Cardiac muscle cell (in vitro differentiated cells and primary cell): Measurements from ENCODE around the gene ALOX12B. TPM values are rescaled to one million over a fixed set of nuclear protein-coding genes. Genes with fewer than 3 reads are reported as not detected.

Experiments
- DNase-seq, 2 donors: peaks; one replicate each; pipeline versions ENCODE4 v3.0.0 to v3.0.0-alpha.2; 2010 to 2017; ENCODE audit warnings: low read depth in 1 of 2, low spot score in 1 of 2
- H3K27ac ChIP-seq: fragments of 200-600 bp; sonication (generic); 2 replicates; pipeline ENCODE4 v1.5.1; 2016
- H3K27me3 ChIP-seq: fragments of 200-600 bp; sonication (generic); 2 replicates; pipeline ENCODE4 v1.6.0; 2016; ENCODE audit warnings: control low read depth
- H3K36me3 ChIP-seq: fragments of 200-600 bp; sonication (generic); 2 replicates; pipeline ENCODE4 v1.5.1; 2016; ENCODE audit warnings: control low read depth
- H3K4me1 ChIP-seq: fragments of 200-600 bp; sonication (generic); 2 replicates; pipeline ENCODE4 v1.8.1; 2017; ENCODE audit warnings: low read depth, mild to moderate bottlenecking, mixed run types
- H3K4me3 ChIP-seq: fragments of 200-600 bp; sonication (generic); 2 replicates; pipeline ENCODE4 v1.5.1; 2016; ENCODE audit warnings: mild to moderate bottlenecking
- H3K9me3 ChIP-seq: fragments of 200-600 bp; sonication (generic); 2 replicates; pipeline ENCODE4 v1.5.1; 2017; ENCODE audit warnings: low read depth, mild to moderate bottlenecking, control low read depth
- CTCF ChIP-seq: IDR thresholded peaks from 2 replicates; pipeline ENCODE4 v1.5.1; 2012; ENCODE audit warnings: low read depth, mild to moderate bottlenecking, low read length
- polyA plus RNA-seq: library from polyadenylated mRNA; unstranded; fragments of >200 nt; fragmentation: Nextera tagmentation; extraction: Ambion mirVana; gene quantifications from 2 replicates; pipeline ENCODE4 v1.2.1, GENCODE V29; 2016
- total RNA-seq: library from RNA; depleted of rRNA; stranded (reverse); fragments of >200 nt; gene quantifications from 2 replicates; pipeline ENCODE4 v1.2.3, GENCODE V29; 2016

ALOX12B gene
- total and polyA plus RNA-seq, 2 experiments from 2014 or later: 0.42 to 2.3 TPM

DNA sequence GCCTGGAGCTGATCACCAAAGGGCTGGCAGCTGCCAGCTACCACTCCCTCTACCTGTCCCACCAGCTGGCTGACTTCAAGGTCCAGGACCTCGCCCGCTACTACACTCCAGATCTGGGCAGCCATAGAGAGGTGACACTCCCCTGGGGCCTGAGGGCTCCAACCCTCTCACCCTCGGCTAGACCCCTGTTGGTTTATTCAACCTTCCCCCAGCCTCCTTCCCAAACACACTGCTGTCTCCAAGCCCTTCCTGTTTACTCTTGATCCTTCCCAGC is 18.0 kb downstream of the ALOX12B start:
- Histone ChIP-seq H3K9me3 (no peaks in the 10 kb centered on the region), H3K4me3 (no peak overlapping the region), H3K36me3 (no peaks in the 10 kb centered on the region), H3K27me3 (peaks cover 96% of the 10 kb centered on the region), H3K4me1 (no peaks in the 10 kb centered on the region), H3K27ac (no peak overlapping the region)
- no peak for TF ChIP-seq CTCF
- no peak for DNase-seq

DNA sequence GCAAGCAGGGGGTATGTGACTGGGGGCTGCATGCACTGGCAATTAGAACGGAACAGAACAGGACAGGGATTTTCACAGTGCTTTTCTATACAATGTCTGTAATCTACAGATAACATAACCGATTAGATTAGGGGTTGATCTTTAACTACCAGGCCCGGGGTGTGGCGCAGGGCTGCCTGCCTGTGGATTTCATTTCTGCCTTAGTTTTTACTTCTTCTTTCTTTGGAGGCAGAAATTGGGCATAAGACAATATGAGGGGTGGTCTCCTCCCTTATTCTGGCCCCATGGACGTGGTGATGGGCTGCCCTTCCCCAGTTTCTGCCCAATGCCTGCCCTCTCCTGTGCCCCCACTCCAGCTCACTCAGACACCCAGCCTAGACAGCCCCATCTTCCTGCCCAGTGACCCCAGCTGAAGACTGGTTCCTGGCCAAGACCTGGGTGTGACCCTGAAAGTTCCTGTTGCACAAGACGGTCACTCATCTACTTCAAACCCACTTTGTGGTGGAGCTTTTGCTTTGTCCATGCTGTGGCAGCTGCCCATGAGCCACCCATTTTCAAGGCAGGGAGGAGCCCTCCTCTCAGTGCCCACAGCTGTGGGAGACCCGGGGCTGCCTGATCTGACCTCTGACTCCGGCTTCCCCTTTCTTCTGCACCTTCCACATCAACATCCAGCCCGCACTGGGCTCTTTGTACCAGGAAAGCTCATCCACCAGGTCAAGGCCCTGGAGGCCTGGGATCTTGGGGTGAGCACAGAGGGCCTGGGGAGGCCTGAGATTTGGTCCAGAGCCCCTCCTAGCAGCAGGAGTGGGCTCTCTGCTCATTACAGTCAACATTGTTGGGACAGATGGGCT is 18.6 kb downstream of the ALOX12B start:
- peaks cover 96% of the 10 kb centered on the region for H3K27me3 ChIP-seq
- H3K9me3 ChIP-seq: no peaks in the 10 kb centered on the region
- H3K4me3 ChIP-seq: no peak overlapping the region
- no peak overlapping the region for H3K27ac ChIP-seq
- no peak for DNase-seq
- no peaks in the 10 kb centered on the region for H3K36me3 ChIP-seq
- TF ChIP-seq CTCF: no peak
- no peaks in the 10 kb centered on the region for H3K4me1 ChIP-seq

DNA sequence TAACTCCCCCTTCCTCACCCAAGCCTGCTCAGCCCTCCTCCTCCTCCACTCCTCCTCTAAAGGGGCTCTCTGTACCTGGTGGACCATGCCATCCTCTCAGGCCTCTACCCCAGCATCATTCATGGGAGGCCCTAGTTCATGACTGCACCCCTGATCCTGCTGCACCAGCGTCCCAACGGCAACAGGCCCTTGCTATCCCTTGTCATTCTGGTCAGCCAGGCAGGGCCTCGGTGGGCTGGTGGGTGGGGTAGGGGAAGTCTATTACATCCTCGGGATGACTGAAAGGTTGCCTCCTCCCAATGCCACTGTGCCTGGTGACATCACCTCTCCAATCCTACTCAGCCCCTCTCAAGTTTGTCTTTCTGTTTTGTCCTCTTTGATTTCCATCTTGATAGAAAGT is 19.7 kb downstream of the ALOX12B start:
- H3K36me3 ChIP-seq: no peaks in the 10 kb centered on the region
- H3K27ac ChIP-seq: no peak overlapping the region
- DNase-seq: no peak
- H3K4me3 ChIP-seq: no peak overlapping the region
- peaks cover 96% of the 10 kb centered on the region for H3K27me3 ChIP-seq
- no peaks in the 10 kb centered on the region for H3K9me3 ChIP-seq
- no peaks in the 10 kb centered on the region for H3K4me1 ChIP-seq
- no peak for TF ChIP-seq CTCF

DNA sequence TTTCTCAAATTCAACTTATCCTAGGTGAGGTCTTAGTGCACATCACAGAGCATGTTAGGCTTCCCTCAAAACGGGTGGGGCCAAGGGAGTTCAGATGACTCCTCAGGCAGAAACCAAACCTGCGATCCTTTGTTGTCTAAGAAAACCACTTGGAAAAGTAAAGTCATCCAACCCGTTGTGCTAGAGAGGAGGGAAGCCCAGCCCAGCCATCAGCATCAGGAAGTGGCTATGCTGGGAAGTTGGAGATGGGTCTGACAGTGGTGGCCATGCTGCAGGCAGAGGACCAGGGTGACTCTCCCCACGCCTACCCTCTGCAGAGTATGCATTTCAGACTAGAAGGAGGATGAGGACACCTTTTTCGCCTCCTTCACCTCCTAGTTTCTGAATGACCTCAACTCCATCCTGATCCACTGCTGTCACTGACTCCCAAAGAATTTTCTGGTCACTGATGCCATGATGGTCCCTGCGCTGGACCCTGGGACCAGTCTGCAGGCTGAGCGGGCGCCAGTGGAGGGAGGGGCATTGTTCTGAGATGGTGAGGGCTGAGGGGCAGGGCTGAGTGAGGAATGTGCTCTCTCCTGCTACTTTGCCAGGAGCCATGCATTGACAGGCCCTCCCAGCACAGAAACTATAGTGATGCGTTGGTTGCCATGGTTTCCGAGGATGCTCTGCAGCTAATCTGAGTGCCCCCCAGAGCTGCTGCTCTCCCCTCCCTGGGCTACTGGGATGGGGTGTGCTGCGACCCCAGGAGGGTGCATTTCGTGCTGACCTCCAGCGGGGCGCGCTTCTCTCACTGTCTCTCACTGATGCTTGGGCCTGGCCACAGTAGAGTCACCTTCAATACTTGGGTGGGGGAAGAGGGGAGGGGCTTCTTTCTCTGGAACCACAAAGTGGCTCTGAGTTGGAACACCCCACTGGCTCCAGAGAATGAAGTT is 20.4 kb downstream of the ALOX12B start:
- no peaks in the 10 kb centered on the region for H3K36me3 ChIP-seq
- H3K4me3 ChIP-seq: no peak overlapping the region
- DNase-seq: no peak
- peaks cover 96% of the 10 kb centered on the region for H3K27me3 ChIP-seq
- no peak for TF ChIP-seq CTCF
- no peaks in the 10 kb centered on the region for H3K9me3 ChIP-seq
- no peaks in the 10 kb centered on the region for H3K4me1 ChIP-seq
- H3K27ac ChIP-seq: no peak overlapping the region

GRCh38 chr17:8064561-8065019 is 22.9 kb downstream of the ALOX12B start:
- no peak overlapping the region for H3K4me3 ChIP-seq
- peaks cover 93% of the 10 kb centered on the region for H3K27me3 ChIP-seq
- no peak for DNase-seq
- no peaks in the 10 kb centered on the region for H3K9me3 ChIP-seq
- no peaks in the 10 kb centered on the region for H3K36me3 ChIP-seq
- no peak for TF ChIP-seq CTCF
- H3K4me1 ChIP-seq: no peaks in the 10 kb centered on the region
- H3K27ac ChIP-seq: no peak overlapping the region
